Stimulated activated CD4-positive, alpha-beta T cell treated with anti-CD3 and anti-CD28 coated beads, Interleukin-1b, Interleukin-23, amount 100 ng/mL, for 24 hours (primary cell): ENCODE measurements around the gene FGD6.
"Not testable (repeated sequence)": the region's sequence is repeated elsewhere in the genome, so short reads cannot be mapped to it uniquely, and the experiment has no call there.

ENCODE experiments used
- DNase-seq, 4 experiments: peaks; one replicate each; pipeline ENCODE4 v3.0.0-alpha.2; 2020; ENCODE audit warnings: low read depth in 4 of 4, low spot score in 1 of 4

FGD6 gene

DNA sequence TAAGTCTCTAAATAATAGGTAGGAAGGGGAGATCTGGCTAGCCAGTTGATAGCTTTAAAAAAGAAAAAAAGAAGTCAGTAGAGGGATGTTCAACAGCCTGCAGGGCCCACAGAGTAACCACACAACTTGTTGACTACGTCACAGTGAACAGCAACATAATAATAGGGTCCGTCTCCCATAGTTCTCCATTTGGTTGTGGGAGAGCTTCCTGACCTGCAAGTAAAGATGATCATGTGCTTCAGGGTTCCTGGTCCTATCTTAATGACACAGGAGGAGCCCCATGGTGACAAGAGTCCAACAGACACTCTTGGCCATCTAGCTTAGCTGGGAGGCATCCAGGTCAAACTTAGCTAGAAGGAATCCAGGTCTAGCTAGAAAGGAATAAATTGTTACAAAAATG, 36.2 kb downstream of the FGD6 start:
- DNase-seq: no peak

DNA sequence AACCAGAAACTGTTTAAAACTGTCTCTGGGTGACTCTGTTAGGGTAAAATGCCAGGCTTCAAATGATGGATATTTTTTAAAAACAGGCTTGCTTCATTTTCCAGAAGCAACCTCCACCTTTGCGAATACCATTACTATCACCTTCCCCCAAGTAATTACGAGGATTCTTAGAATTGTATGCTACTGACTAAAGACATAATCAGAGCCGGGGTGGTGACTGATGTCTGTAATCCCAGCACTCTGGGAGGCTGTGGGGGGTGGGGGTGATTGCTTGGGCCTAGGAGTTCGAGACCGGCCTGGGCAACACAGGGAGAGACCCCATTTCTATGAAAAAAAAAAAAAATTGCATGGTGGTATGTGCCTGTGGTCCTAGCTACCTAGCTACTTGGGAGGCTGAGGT, 38.3 kb downstream of the FGD6 start:
- DNase-seq: no peak

DNA sequence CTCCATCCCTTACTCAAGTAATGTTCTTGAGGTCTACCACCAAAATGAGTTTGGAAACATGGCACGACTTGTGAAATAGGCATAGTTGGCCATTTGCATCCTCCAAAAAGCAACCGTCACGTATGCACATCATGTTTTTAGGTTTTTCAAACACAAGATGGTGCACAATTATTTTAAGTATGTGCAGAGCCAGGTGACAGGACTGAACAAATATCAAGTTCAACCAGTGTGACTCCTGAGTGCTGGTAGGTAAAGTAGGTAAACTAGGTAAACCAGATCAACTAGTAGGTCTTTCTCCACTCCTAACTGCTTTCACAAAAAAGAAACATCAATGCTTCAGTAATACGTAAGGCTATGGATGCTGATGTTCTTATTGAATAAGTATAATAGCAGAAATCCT, 39.1 kb downstream of the FGD6 start:
- DNase-seq: no peak

DNA sequence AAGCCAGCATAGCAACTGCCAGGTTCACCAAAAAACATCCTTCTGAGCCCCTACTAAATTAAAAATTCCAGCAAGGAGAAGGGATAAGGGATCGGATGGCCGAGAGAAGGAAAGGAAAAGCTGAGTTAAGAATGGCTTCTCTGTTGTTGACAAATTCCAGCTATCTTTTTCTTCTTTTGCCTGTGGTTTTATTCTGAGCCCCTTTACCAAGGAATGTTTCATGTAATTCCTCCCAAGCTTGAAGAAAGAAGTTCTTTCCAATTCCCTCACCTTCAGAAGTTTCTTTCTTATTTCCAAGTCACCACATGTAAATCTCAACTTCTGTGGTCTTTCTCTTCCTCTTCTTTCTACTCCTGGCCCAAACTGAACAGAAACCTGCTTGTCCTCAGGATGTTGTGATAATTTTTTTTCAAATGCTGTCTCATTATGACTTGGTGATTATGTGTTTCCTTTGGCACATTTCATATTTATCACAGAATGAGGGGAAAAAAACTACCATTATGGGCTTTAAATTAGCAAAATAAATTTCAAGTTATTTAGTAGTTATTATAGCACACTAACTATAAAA, 40.0 kb downstream of the FGD6 start:
- no peak for DNase-seq

DNA sequence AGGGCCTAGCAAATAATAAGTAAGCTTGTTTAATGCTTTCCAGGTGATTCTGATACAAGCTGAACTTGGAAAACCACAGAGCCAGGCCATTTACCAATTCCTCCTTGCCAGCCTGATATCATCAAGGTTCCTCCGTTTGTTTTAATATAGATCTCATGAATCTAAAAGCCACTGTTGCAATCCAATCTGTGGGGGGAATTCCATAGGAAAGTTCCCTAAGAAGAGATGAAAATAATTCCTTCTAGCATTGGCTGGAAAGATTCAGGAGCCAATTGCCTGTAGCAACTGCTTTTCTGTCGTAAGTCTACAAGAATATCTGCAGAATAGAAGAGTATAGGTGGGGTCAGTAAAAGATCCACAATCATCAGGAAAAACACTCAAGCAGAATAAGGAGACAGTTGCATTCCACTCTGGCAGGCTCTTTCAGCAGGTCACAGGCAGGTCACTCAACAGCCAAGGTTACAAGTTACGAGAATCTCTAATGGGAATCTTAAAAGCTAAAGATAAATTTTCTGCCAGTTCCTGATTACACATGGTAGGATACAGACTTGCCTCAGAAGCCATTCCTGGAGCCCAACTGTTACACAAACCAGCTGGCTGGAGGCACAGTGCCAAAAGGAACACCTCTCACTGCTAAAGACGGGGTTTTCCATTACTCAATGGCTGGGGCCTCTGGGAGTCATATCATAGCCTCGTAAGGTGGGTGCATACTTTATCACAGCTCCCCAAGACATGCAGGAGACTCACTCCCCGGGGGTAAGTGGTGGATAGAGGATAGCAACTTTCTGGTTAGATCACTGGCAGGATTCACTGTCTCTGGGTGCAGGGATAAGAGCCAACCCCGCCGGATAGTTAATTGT, 43.6 kb downstream of the FGD6 start:
- no peak for DNase-seq

DNA sequence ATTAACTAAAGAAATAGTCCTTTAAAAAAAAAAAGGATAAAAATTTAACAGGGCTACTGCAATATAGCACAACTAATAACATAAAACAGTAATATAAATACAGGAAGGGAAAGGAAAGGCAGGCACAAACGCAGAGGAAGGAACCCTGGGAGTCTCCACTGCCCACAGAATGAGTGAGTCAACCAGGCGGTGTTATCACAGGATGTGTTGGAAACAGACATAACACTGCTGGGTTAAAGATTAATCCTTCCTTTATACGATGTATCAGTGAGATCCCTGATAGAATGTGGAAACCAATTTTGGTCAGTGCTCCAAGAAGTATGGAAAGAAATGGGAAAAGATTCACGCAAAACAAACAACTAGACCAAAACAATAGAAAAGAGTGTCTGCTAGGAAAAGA, 47.9 kb downstream of the FGD6 start:
- DNase-seq: no peak

DNA sequence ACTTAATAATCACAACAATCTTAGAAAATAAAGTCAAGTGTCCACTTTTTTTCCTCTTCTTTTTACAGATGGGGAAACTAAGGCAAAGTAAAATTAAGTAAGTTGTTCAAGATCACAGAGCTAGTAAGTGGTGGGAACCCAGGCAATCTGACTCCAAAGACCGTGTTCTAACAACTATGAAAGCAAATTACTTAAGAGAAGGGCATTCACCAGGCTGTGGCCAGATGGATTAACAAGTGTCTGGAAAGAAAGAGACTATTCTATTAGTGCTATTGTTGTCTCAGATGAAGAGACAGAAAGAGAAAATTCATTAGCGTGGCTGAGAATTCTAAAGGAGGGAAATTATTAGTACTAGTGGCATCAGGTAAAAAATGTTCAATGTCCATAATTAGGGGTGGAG, 48.5 kb downstream of the FGD6 start:
- DNase-seq: no peak

DNA sequence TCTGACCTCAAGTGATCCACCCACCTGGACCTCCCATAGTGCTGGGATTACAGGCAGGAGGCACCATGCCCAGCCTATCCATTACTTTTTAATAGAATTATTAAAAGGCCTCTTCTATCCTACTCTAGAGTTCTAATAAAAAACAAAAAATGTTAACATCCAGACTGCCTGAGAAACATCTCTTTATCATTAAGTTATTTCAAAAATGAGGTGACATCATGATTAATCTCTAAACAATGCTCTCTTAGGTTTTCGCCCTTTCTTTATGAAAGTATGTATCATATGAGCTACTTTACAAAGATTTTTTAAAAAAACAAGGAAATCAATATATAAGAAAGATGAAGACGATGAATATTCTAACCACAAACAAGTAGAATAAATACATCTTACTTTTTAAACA, 52.6 kb downstream of the FGD6 start:
- DNase-seq: no peak

DNA sequence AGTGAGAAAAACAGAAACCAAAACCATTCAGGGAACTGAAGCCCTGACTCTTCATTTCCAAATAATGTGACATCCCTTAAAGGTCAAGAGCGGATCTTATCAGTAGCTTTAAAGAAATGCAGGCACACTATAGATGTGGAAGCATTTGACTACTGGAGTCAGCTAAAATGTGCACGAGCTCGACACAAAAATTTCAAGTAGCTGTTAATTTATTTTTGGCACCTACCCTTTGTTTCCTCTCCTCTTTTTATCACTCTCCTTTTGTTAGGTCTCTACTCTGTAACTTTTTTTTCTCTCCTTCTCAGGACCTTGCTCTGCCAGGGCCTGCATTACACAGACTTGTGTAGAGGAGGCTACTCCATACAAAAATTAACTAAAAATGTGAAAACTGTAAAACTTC, 58.3 kb downstream of the FGD6 start:
- DNase-seq: no peak

DNA sequence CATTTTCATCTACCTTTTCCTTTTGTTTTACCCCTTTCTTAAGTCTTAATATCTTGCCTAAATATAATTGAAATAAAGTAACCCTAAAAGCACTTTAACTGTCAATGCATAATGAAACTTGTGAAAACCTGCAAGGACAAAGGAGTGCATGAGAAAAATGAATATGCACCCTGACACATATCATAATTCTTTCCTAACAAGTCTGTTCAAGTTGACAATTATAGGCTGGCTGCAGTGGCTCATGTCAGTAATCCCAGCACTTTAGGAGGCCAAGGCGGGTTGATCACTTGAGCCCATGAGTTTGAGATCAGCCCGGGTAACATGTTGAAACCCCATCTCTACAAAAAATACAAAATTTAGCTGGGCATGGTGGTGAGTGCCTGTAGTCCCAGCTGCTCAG, 65.4 kb downstream of the FGD6 start:
- DNase-seq: no peak

DNA sequence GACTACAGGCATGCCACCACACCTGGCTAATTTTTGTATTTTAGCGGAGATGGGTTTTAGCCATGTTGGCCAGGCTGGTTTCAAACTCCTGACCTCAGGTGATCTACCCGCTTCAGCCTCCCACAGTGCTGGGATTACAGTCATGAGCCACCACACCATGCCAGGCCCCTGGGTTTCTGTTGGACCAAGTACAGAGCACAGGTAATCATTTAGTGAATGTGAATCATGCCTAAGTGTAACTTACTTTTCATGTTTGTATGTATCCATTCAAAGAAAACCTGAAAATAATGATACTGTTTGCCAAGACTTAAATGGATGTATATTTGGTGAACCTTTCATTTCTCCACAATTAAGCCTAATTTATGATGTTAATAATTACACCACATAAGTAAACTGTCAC, 65.9 kb downstream of the FGD6 start:
- no peak for DNase-seq

DNA sequence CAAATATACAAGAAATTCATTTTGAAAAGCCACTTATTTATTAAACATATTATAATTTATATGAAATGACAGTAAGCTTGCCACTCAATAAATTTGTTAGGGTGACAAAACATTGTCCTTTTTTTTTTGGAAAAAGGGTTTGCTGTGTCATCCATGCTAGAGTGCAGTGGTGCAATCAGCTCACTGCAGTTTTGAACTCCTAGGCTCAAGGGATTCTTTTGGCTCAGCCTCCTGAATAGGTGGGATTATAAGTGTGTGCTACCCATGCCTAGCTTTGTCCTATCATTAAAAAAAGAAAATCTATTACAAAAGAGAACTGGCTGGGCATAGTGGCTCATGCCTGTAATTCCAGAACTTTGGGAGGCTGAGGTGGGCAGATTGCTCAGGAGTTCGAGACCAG, 66.8 kb downstream of the FGD6 start:
- DNase-seq: no peak

DNA sequence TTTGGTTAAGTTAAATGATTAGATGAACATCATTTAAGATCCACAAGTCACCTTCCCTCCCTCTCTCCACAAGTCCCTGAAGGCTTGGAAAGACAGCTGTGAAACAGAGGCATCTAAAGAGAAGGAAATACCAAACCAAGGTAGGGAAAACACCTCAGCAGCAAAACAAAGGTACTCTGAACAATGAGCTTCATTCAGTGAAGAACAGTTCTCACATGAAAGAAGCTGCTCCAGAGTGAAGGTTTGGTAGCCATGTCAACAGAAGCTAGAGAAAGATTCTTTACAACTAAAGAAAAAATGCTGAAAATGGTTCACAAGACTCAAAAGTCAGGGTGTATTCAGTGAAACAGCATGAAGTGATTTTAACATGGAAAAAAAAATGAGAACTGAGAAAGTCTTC, 69.4 kb downstream of the FGD6 start:
- DNase-seq: no peak

DNA sequence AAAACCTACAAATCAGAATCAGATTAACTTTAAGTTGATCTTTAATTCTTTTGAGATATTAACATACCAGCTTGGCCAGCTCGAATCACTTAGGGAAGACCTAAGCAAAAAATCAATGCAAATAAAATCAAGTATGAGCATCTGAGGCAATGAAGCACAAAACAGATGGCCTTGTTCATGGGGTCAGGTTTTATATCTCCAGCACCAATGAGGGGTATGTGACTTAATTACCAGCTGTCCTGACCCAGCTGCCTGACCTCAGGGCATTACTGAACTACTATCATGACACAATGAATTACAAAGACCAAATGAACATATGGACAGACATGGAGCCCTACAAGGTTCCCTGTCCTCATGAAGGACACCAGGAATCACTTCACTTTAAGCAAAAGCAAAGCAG, 70.5 kb downstream of the FGD6 start:
- no peak for DNase-seq

DNA sequence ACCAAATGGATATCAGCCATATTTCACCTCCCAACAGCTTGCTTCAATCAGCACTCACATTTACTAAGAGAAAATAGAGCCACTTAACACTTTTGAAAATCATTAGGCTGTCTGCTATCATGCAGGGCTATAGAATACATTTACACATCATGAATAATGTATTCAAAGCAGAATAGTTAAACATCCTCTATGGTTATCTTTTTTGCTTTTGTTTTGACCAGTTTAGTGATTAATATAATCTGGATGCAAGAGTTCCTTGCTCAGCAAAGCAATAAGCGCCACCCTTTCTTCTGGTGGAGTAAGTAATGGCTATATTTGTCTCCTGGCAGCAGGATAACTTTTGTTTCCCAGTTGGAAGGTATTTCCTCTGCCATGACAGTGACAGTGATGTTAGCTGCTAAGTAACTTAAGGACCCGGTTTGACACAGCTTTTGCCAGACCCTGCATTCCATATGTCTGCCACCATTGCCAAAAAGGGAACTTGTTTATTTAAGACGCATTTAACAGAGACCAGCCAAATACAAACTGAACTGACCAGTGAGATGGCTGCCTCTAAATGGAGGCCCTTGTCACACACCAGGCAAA, 73.6 kb downstream of the FGD6 start:
- DNase-seq: no peak

DNA sequence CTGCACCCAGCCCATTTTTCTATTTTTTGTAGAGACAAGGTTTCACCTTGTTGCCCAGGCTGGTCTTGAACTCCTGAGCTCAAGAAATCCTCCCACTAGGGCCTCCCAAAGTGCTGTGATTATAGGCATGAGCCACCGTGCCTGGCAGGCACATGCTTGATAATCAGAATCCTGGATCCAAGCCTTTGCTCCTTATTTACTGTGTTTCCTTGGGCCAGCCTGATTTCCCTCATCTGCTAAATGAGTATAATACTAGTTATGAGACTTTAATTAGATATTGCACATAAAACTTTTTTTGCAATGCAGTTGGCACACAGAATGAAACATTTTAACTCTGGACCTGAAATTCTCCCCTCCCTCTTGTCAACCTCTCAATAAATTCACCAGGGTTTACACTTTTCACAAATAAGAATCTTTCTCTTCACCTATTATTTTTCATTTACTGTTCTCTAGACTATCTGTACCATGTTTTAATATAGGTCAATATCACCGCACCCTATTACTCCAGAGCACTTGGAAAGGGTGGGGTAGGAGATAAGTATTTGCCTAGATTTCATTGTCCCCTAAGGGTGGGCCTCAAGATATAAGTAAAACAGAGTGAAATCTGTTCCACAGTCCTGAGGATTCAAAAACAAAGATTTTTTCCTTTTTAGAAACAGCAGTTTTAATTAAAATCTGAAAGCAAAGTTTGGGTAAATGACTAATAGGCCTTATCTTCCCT, 74.7 kb downstream of the FGD6 start:
- DNase-seq: no peak

DNA sequence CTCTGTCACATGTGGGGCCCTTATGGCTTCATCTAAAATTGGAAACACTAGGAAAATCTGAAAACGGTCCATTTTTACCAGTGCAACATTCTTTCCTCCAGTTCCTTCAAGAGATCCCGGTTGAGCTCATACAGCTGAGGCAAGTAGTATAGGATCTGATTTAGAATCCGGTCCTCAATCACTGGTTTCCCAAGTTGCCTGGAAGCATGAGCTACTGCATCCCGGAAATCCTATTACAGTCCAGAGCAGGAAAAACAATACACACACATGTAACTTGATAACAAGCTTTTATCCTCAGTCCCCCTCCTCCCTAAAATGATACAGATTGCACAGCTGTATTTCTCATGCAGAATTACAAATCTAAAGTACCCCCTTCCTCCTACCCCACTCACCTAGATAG, 76.0 kb downstream of the FGD6 start:
- DNase-seq: no peak

DNA sequence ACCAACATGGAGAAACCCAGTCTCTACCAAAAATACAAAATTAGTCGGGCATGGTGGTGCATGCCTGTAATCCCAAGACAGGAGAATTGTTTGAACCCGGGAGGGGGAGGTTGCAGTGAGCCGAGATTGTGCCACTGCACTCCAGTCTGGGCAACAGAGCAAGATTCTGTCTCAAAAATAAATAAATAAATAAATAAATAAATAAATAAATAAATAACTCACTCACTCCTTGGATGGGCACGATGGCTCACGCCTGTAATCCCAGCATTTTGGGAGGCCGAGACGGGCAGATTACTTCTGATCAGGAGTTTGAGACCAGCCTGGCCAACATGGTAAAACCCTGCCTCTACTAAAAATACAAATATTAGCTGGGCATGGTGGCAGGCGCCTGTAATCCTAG, 79.2 kb downstream of the FGD6 start:
- not testable (repeated sequence) for DNase-seq

DNA sequence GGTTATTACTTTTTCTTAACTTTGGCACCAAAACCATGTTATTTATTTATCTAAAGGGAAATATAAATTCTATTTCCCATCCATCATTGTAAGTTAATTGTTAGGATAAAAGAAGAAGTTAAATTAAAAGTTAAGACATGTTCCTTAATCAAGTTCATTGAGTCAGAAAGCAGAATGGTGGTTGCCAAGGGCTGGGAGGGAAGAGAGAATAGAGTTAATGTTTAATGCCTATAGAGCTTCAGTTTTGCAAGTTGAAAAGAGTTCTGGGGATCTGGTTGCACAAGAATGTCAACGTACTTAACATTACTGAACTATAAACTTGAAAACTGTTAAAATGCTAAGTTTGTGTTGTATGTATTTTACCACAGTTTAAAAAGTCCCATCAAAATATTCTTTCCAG, 80.7 kb downstream of the FGD6 start:
- no peak for DNase-seq

DNA sequence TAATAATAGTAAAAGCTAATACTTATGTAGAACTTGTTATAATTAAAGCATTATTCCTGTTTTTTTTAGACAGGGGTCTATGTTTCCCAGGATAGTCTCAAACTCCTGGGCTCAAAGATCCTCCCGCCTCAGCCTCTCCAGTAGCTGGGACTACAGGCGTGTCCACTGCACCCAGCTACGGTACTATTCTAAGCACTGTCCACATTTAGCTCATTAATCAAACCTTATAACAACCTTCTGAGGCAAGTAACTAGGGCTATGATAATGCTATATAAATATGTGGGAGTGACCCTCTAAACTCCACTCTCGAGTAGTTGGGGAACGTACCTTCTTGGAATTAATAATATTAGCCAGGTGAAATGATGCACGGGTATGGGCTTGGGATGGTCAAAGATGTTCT, 83.2 kb downstream of the FGD6 start:
- no peak for DNase-seq

DNA sequence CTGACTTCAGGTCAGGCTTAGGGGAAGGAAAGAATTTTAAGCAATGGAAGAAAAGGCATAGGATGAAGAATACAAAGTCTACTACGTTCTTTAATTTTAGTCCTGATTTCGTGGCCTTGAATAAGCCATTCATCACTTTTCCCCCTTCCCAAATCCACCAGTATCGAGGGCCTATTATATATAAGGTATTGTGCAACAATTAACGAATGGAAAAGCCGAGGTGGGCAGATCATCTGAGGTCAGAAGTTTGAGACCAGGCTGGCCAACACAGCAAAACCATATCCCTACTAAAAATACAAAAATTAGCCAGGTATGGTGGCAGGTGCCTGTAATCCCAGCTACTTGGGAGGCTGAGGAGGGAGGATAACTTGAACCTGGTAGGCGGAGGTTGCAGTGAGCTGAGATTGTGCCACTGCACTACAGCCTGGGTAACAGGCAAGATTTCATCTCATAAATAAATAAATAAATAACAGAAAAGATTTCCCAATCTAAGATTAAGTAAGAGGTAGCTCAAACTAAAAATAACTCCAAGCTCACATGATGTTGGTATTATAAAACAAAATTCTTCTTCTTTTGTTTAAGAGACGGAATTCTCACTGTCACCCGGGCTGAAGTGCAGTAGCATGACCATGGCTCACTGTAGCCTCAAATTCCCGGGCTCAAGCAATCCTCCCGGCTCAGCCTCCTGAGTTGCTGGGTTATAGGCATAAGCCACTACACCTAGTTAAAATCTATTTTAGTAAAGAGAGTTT, 85.5 kb downstream of the FGD6 start:
- DNase-seq: no peak
